ENCODE measurements around the gene FAM193B. TPM values are rescaled to one million over a fixed set of nuclear protein-coding genes. Genes with fewer than 3 reads are reported as not detected.
A peak's percentile ranks its signal among the peaks of the same experiment; 100 is the strongest.

The FAM193B gene
- total RNA-seq, 1 donor from 2014 or later = 29.5 TPM

DNA sequence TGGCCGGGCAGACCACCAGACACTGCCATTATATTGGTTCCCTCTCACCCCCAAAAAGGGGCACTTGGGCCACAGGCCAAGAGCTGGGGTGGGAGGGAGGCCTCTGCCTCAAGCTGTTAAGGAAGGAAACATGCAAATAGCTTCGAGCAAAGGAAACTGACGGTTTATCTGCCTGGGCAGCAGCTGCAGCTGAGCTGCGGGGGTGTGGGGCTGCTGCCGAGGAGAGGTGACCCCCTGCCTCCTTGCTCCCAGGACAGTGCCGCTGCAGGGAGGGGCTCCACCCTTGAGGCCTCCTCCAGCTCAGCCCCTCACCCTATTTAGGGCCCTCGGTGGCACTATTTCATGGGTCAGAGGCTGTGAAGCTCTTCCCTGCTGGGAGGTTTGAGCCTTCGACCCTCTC, 45.5 kb downstream of the FAM193B start:
- ATAC-seq (no peak), DNase-seq (ENCODE audit: missing footprints) (no peak)
- intact Hi-C loops (cut with DNase I) = no loop called here

DNA sequence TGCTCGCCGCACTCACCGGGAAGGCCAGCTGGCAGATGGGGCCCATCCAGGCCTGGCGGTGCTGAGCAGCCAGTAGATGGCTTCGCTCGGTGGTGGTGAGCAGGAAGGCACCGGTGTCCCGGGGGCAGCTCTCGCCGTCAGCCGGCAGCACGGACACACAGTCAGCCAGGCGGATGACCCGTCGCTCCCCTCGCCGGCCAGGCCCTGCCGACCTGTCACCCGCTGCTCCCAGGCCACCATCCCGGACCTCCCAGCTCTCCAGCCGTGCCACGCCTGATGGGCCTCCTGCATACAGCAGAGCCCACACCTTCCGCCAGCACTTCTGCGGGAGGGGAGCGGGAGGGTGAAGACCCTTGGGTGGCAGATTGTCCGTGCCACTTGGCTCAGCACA, 46.1 kb downstream of the FAM193B start:
- intact Hi-C loops (cut with DNase I) = no loop called here
- DNase-seq (ENCODE audit: missing footprints) (no peak), ATAC-seq (no peak)

DNA sequence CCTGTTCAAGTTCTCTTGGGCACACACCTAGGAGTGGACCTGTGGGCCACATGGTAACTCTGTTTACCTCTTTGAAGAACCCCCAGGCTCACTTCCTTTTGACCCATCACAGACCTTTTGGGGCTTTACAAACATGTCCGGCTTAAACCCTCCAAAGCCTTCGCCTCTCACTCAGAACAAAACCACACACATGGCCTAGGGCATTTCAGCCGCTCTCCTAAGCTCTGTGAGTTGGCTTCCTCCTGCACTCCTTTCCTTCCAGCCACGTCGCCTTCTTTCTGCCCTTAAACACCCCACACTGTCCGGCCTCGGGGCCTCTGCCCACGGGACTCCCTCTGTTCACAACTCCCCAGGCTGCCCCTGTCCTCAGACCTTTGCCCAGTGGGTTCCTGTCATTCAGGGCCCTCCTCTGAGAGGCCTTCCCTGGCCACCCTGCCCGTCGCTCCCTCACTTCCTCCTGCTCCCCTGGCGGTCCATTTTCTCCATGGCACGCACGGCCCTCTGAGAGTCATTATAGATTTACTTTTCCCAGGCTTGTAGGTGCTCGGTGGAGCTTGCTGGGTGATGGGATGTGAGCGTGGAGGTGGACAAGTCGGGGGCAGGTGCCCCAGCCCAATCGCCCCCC, 46.7 kb downstream of the FAM193B start:
- no peak for DNase-seq (ENCODE audit: missing footprints)
- intact Hi-C loops (cut with DNase I) = no loop called here
- ATAC-seq = no peak

DNA sequence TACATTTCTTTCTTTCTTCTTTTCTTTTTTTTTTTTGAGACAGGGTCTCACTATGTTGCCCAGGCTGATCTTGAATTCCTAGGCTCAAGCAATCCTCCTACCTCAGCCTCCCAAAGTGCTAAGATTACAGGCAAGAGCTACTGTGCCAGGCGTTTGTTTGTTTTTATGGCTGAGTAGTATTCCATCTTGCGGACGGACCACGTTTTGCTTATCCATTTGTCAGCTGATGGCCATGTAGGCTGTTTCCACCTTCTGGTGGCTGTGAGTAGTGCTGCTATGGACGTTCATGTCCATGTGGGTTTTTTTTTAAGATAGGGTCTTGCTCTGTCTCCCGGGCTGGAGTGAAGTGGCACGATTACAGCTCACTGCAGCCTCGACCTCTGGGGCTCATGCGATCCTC, 47.2 kb downstream of the FAM193B start:
- DNase-seq (ENCODE audit: missing footprints) (no peak), ATAC-seq (no peak)
- intact Hi-C loops (cut with DNase I) = no loop called here

DNA sequence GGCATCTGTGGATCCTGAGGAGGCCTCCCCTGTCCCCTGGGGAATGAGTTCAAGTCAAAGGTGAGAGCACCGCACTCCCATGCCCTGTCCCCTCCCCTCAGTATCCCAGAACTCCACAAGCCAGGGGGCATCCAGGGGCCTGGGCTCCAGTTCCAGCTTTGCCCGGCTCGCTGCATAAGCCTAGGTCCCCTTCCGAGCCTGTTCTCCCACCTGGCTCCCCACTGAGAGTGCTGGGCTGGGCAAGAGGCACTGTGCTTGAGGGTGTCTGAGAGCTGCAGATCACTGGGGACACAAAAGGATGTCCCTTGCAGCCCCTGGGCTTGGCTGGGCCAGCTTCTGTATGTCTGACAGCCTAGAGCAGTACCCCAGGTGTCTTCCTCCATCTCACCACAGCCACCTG, 49.3 kb downstream of the FAM193B start:
- intact Hi-C loops (cut with DNase I) = no loop called here

DNA sequence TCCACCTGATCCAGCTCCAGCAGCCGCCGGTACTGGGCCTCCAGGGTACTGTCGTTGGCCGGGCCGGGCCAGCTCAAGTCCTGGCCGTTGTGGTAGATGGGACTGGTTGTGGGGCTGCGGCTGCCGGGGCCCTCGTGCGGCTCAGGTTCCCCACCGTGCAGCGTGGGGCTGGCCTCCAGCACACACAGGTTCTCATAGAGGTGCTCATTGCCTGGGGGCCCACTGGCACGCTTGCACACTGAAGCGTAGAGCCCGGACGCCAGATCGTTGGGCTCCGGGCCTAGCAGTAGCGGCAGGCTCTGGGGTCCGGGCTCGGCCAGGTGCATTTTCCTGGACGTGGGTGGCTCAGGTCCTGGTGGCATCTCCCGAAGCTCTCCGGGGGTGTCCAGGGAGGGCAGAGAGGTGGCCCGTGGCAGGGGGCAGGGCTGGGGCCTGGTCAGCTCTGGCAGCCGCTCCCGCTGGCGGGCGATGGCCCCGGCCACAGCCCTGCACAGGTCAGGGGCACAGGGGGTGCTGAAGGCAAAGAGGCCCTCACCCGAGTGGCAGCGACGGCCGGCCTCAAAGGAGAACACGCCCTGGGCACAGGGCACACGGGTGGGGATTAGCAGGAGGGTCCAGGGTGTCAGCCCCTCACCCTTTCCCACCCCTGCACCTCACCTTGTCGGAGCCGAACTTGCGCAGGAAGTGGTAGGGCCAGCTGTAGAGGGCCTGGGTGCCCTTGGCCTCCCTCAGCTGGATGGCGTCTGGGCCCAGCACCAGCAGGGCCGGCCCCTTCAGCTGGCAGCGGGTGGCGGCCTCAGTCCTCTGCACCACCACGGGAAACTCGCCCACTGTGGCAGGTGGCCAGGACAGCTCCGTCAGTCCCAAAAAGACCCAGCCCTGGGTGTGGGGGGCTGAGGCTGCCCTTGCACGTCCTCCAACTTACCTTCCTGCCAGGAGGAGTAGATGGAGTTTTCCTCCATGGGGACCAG, 50.0 kb downstream of the FAM193B start:
- DNase-seq (ENCODE audit: missing footprints) (no peak), ATAC-seq (no peak)
- intact Hi-C loops (cut with DNase I) = no loop called here

More for the DNA sequence above, 49.3 kb downstream of the FAM193B start:
- ATAC-seq (no peak), DNase-seq (ENCODE audit: missing footprints) (no peak)

DNA sequence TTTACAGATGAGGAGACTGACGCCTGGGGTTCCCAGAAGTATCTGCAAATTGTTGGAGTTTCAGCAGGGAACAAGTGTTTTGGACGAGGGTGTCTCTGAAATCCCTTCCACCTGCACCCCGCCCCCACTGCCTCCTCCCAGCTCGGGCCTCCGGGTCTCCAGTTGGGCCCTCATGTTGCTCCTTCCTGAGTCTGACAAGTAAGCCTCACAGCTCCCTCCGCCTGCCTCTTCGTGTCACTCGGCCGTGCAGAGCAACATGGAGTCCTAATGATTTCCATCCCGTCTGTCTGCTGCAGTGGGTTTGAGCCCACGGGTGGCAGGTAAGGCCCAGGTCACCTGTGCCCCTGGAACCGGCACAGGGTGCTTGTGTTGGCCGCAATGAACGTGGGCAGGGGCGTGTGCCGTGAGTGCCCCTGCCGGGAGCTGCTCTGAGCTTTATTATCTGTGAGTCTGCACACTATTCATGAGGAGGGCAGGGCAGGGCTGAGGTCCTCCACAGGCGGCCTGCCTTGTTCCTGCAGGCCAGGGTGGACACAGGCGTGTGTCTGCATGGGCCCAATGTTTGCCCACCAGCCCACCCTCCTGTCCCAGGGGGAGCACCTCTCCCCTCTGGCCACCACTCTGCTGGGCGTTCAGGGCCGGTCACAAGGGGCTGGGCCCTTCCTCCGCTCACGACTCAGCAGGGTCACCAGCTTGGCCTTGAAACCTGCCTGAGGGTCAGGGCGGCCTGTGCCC, 50.8 kb downstream of the FAM193B start:
- DNase-seq (ENCODE audit: missing footprints) (no peak), ATAC-seq (no peak)
- intact Hi-C loops (cut with DNase I) = no loop called here

DNA sequence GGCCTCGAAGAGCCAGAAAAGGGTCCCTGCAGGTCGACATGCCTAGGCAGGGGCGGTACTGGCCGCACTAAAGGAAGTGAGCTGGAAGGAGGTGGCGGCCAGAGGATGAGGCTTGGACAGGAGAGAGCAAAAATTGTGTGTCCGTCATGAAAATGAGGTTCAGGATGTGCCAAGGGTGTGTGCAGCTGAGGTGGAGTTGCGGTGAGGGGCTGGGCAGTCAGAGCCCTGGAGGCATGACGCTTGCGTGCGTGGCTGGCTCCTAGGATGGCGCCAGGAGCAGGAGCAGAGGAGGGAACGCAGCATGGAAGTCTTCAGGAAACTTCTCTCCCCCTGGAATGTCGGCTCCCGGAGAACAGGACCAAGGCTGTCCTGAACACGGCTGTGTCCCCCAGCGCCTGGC, 51.5 kb downstream of the FAM193B start:
- intact Hi-C loops (cut with DNase I) = no loop called here
- ATAC-seq (no peak), DNase-seq (ENCODE audit: missing footprints) (no peak)

DNA sequence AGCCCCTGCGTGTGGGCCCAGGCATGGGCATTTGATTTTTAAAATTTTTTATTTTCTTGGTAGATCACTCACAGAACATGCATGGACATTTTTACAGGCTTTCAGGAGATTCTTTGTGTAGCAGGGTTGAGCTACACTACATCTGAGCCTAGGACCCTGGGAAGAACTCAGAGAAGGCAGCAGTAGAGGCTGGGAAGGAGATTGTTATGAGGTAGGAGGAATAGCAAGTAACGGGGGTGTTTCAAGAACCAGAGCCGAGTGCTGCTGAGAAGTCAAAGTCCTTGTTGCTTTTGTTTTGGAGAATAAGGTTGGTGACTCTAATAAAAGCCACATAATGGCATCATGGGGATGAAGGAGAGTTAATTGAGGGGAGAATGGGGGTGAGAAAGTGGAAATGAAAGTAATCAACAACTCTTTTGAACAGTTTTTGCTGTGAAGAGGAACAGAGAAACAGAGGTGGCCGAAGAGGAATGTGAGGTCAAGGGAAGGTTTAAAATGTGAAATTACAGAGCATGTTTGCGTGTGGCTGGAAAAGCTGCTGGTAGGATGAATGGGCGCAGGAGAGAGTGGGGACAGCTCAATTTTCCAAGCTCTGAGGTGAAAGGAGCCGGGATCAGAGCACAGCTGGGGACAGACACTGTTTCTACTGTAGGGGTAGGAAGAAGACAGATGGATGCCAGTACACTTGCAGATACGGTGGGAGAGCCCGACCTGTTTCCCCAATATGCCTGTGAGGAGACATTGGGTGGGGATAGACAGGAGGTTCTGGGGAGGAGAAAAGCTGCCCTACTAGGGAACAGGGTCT, 52.3 kb downstream of the FAM193B start:
- ATAC-seq (no peak), DNase-seq (ENCODE audit: missing footprints) (no peak)
- intact Hi-C loops (cut with DNase I) = loop anchor here (2.0 kb wide), 1 partner anchor 97 kb away; no protein-coding TSS in a partner anchor

DNA sequence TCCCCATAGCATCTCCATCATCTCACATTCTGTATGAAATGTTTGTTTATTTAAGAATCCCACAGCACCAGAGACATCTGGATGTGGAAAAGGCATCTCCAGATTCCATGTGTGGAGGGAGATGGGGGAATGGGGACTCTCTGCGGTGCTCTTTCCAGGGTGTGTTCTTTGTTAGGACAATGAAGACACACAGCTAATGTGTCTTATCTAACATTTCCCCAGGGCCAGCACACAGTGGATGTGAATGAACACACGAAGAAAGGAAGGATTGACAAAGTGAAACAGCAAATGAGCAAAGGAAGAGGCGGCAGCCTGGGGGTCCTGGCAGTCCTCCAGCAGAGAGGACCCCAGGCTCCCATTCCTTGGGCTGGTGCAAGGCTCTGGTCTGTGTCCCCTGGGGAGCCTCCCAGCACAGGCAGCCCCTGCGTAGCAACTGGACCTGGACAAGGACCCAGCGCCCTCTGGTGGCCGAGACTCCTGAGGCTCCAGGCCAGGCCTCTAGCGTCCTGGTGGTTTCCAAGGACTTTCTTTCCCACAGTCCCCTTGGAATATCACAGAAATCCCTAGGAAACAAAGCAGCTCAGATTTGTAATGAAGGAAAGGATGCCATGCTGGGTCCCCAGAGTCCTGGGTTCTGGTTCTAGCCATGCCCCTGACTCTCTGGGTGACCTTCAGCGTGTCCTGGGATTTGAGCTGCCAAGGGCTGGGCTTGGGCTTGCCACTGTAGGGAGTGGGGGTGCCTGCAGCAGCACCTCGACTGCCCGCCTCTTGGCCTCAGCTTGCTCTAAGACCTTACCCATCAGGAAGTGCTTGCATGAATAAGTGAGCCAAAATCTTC, 53.5 kb downstream of the FAM193B start:
- ATAC-seq = peak; percentile 47
- intact Hi-C loops (cut with DNase I) = loop anchor here (1.0 to 2.0 kb wide), 2 partner anchors 96 to 111 kb away; no protein-coding TSS in a partner anchor

DNA sequence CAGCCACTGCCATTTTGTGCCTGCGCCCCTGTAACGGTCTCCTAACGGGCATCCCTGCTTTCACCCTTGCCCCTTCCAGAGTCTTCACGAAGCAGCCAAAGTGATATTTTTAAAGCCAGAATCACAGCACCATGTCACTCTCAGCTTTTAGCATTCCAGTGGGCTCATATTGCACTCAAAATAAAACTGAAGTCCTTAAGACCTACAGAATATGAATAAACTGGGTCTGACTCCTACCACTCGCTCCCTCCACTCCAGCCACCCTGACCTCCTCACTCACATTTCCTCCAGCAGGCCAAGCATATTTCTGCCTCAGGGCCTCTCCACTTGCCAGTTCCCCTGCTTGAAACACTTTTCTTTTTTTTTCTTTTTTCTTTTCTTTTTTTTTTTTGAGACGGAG, 54.5 kb downstream of the FAM193B start:
- ATAC-seq (no peak), DNase-seq (ENCODE audit: missing footprints) (no peak)
- intact Hi-C loops (cut with DNase I) = loop anchor here (1.0 to 2.0 kb wide), 2 partner anchors 95 to 110 kb away; no protein-coding TSS in a partner anchor

More for the DNA sequence above, 53.5 kb downstream of the FAM193B start:
- peak; percentile 96 for DNase-seq (ENCODE audit: missing footprints)

DNA sequence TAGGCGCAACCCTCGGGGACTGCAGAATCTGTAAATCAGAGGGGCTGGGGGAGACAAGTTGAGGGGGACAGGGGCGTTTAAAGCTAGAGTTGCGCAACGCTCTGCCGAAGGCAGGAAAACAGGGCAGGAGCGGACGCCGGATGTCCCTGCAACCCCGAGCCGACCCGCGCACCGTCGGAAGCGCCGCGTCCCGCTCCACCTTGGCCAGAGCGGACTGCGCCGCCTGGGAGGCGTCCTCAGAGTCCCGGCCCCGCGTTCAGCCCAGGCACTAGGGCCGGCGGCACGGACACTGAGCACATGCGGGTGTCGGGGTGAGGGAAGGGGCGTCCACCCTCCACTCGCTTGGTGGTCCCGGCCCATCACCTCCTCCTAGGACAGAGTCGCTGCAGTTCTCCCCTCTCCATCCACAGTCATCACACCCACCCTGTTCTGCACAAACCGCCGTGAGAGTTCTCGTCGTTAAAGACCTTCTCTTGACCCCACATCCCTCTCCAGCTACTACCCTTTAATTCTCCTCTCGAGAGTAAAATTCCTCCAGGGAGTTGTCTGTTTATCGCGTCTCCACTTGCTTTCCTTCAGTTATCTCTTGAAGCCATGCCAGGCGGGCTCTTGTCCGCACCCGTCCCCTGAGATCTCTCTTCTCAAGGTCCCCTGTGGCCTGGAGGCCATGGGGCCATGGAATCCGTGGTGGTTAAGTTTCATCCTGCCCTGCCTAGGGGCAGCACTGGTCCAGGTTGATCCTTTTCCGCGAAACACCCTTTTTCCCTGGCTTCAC, 56.2 kb downstream of the FAM193B start:
- peak; percentile 80 for DNase-seq (ENCODE audit: missing footprints)
- intact Hi-C loops (cut with DNase I) = loop anchor here (1.0 kb wide), 1 partner anchor 42 kb away; no protein-coding TSS in a partner anchor
- ATAC-seq = peak; percentile 15

DNA sequence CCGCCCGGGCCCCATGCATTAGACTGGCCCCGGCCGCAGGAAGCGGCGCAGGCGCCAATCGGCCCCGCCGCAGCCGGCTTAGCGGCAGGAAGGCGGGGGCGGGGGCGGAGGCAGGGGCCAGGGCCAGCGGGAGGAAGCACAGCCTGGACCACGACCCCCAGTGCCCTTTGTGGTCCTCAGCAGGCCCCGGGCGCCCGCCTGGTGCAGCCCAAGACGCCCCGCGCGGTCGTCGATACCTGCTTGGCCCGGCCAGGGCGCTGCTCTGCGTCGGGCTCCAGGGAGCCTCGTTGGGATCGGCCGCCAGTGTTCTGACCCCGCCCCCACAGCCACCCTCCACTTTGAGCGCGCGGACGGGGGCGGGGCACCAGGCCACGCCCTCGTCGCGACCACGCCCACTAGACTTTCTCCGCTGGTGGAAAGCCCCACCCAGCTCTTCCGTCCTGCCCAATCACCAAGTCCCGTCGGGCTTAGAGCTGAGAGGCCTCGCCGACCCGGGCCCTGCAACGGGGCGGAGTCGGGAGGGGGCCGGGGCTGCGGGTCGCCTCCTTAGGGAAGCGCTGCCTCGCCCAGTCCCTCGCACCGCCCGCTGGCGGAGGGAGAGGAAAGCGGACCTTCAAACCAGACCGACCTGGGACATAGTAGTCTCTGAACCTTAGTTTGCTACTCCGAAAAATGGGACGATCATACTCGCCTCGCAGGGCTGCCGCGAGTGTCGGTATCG, 56.9 kb downstream of the FAM193B start, which contains the start of gene PDLIM7:
PDLIM7 (minus strand) TSS at position 313 of the 721 bp plus-strand sequence. CDS start 1,092 bp downstream, outside the sequence.
- intact Hi-C loops (cut with DNase I) = loop anchor here (1.0 kb wide), 2 partner anchors 41 to 71 kb away; partner anchors contain the start of gene GRK6
- DNase-seq (ENCODE audit: missing footprints) = peak; percentile 98
- peak; percentile 90 for ATAC-seq

DNA sequence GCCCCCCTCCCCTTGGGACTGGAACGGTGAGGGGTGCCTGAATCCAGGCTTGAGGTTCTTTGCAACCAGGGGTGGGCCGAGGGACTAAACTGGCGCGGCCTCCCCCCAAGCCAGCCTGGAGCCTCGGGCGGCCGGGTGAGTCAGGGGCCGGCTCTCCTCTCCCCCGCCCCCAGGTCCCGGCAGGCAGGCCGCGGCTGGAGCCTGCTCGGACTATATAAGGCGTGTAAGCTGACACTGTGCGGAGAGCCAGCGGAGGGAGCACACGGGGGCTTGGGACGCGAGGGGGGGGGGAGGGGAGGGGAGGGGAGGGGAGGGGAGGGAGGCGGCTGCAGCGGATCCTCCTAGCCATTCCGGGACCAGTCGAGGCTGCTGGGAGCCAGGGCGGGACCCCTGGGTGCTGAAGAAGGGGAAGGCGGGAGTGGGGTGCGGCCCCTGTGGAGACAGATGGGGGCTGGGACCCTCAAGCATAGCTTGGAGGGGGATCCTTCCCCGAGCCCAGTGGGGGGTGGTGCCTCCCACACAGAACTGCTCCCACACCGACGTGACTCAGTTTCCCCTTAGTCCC, 57.6 kb downstream of the FAM193B start:
- DNase-seq (ENCODE audit: missing footprints) (peak; percentile 90), ATAC-seq (peak; percentile 62)
- intact Hi-C loops (cut with DNase I) = loop anchor here (1.0 kb wide), 2 partner anchors 18 to 71 kb away; partner anchors contain the start of gene GRK6

DNA sequence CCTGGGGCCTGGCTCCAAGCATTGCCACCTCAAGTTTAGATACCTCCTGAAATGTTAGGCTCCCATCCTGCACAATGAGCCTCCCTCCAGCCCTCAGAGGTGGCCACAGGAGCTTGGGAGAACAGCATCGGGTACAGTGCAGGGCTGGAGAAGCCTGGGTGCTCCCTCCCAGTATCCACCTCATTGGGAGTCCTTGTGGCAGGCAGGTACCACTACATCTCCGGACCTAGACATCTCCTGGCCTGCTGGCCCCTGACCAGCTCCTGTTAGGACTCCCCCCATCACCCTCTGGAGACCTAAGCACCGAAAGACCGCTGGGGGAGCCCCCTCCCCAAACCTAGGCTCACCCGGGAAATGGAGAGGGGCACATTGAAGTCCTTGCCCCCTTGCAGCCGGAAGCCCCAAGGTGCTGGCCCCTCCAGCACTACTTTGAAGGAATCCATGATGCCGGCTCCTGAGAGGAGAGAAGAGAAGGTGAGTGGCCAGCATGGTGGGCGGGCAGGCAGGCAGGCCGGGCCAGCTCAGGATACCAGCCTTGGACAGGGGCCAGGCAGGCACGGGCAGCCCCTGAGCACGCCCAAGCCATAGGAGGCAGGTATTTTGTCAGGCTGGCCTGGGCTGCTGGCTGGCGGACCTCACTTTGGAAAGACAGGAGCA, 58.2 kb downstream of the FAM193B start:
- ATAC-seq = no peak
- DNase-seq (ENCODE audit: missing footprints) = no peak
- intact Hi-C loops (cut with DNase I) = loop anchor here (1.0 kb wide), 1 partner anchor 17 kb away; no protein-coding TSS in a partner anchor
